ENCODE data around the gene SPATS2. TPM values are rescaled to one million over a fixed set of nuclear protein-coding genes. Genes with fewer than 3 reads are reported as not detected.

The SPATS2 gene
- total and polyA plus RNA-seq, 7 donors = 4.4 to 10.6 (median 9.1) TPM

GRCh38 chr12:49567302-49567610 lies 200.0 kb downstream of the SPATS2 start:
- no peaks in the 10 kb centered on the region for H3K9me3 ChIP-seq
- peak overlapping the region; percentile 99 for H3K4me3 ChIP-seq
- DNase-seq (no peak), ATAC-seq (peak in 3 of 4 donors; percentile 6 to 11 (median 11))
- H3K36me3 ChIP-seq (ENCODE audit: insufficient read depth in 1 of 2, low read depth in 1 of 2) = peaks cover 6 to 24% of the 10 kb centered on the region in 2 donors
- H3K27ac ChIP-seq = peak overlapping the region; percentile 97
- WGBS, 3 donors = 2 to 3% (median 3%) methylated on average over 11 of the region's 11 CpGs
- H3K4me1 ChIP-seq = peaks cover 42% of the 10 kb centered on the region
- intact Hi-C loops (cut with DNase I) = loop anchor here in 1 of 2 donors (5.0 kb wide), 1 partner anchor 55 kb away; the partner anchor contains the start of gene PRPF40B
- H3K27me3 ChIP-seq (ENCODE audit: insufficient read depth in 3 of 3, low read length in 2 of 3) = no peaks in the 10 kb centered on the region
- TF ChIP-seq CTCF (IDR thresholded peaks at IDR 0.05) = no peak

- 0 to 1% (median 0%) methylated on average over 52 to 54 of the region's 54 CpGs for WGBS, 3 donors
- Histone ChIP-seq H3K36me3 (ENCODE audit: insufficient read depth in 1 of 2, low read depth in 1 of 2) (peaks cover 6 to 18% of the 10 kb centered on the region in 2 donors), H3K27me3 (ENCODE audit: insufficient read depth in 3 of 3, low read length in 2 of 3) (no peaks in the 10 kb centered on the region), H3K9me3 (no peaks in the 10 kb centered on the region), H3K4me3 (peak within 1 kb of the TSS; percentile 99), H3K4me1 (peaks cover 42% of the 10 kb centered on the region), H3K27ac (peak within 1 kb of the TSS; percentile 97)
- DNase-seq (peak; percentile 86 to 91), ATAC-seq (peak; percentile 78 to 91 (median 82))
- no peak for TF ChIP-seq CTCF (IDR thresholded peaks at IDR 0.05)
- intact Hi-C loops (cut with DNase I) = loop anchor here in 1 of 2 donors (5.0 kb wide), 1 partner anchor 54 kb away; the partner anchor contains the start of gene PRPF40B
Measured at GRCh38 chr12:49567611-49568441, 200.6 kb downstream of the SPATS2 start, which contains the start of gene MCRS1. Gene MCRS1 (minus strand): TSS chr12:49568142. CDS start chr12:49566731, 1,411 bp downstream.

- intact Hi-C loops (cut with DNase I) = loop anchor here in 1 of 2 donors (5.0 kb wide), 1 partner anchor 54 kb away; the partner anchor contains the start of gene PRPF40B
- peaks cover 42% of the 10 kb centered on the region for H3K4me1 ChIP-seq
- no peak for DNase-seq
- 1 to 2% (median 1%) methylated on average over 19 of the region's 19 CpGs for WGBS, 3 donors
- H3K9me3 ChIP-seq = no peaks in the 10 kb centered on the region
- H3K27ac ChIP-seq = peak overlapping the region; percentile 97
- H3K27me3 ChIP-seq (ENCODE audit: insufficient read depth in 3 of 3, low read length in 2 of 3) = no peaks in the 10 kb centered on the region
- no peak for ATAC-seq
- TF ChIP-seq CTCF (IDR thresholded peaks at IDR 0.05) = no peak
- peaks cover 5 to 14% of the 10 kb centered on the region in 2 donors for H3K36me3 ChIP-seq (ENCODE audit: insufficient read depth in 1 of 2, low read depth in 1 of 2)
- peak overlapping the region; percentile 99 for H3K4me3 ChIP-seq
Measured at GRCh38 chr12:49568442-49569162, 201.3 kb downstream of the SPATS2 start.

Other genes starting within 250 kb of the SPATS2 start
- 100 to 1,000 TPM; 101 to 368 (median 242) TPM for gene TUBA1B, start 236.1 kb upstream of the SPATS2 start, total RNA-seq
- gene TUBA1B, start 236.1 kb upstream of the SPATS2 start, polyA plus RNA-seq = 1,000 to 10,000 TPM in 1 of 3 donors, 100 to 1,000 TPM in 2; 294 to 1,147 (median 389) TPM
- gene TUBA1A, start 178.4 kb upstream of the SPATS2 start, total RNA-seq = 10 to 100 TPM; 21.3 to 29.8 (median 29.0) TPM
- gene TUBA1A, start 178.4 kb upstream of the SPATS2 start, polyA plus RNA-seq = 10 to 100 TPM; 16.4 to 48.2 (median 29.9) TPM
- 100 to 1,000 TPM in 1 of 4 donors, 10 to 100 TPM in 3; 41.4 to 103 (median 48.2) TPM for gene TUBA1C, start 102.4 kb upstream of the SPATS2 start, total RNA-seq
- 100 to 1,000 TPM in 2 of 3 donors, 10 to 100 TPM in 1; 62.9 to 454 (median 129) TPM for gene TUBA1C, start 102.4 kb upstream of the SPATS2 start, polyA plus RNA-seq
- not detected for gene PRPH, start 72.3 kb upstream of the SPATS2 start, total RNA-seq
- under 1 TPM in 2 of 3 donors, not detected in 1; 0.06 to 0.20 TPM for gene PRPH, start 72.3 kb upstream of the SPATS2 start, polyA plus RNA-seq
- under 1 TPM in 2 of 4 donors, not detected in 2; 0.39 to 0.48 TPM for gene TROAP, start 44.2 kb upstream of the SPATS2 start, total RNA-seq
- gene TROAP, start 44.2 kb upstream of the SPATS2 start, polyA plus RNA-seq = under 1 TPM; 0.07 to 0.36 (median 0.26) TPM
- not detected for gene C1QL4, start 30.3 kb upstream of the SPATS2 start, total RNA-seq
- gene C1QL4, start 30.3 kb upstream of the SPATS2 start, polyA plus RNA-seq = not detected
- gene DNAJC22, start 20.6 kb upstream of the SPATS2 start, total RNA-seq = under 1 TPM in 1 of 4 donors, not detected in 3; 0.08 TPM
- under 1 TPM in 1 of 3 donors, not detected in 2; 0.03 TPM for gene DNAJC22, start 20.6 kb upstream of the SPATS2 start, polyA plus RNA-seq
- gene KCNH3, start 171.6 kb downstream of the SPATS2 start, total RNA-seq = under 1 TPM in 2 of 4 donors, not detected in 2; 0.04 to 0.32 TPM
- gene KCNH3, start 171.6 kb downstream of the SPATS2 start, polyA plus RNA-seq = under 1 TPM in 2 of 3 donors, not detected in 1; 0.04 to 0.07 TPM
- 10 to 100 TPM; 39.1 to 82.3 (median 55.1) TPM for gene MCRS1, start 200.7 kb downstream of the SPATS2 start, total RNA-seq
- gene MCRS1, start 200.7 kb downstream of the SPATS2 start, polyA plus RNA-seq = 10 to 100 TPM; 24.3 to 54.9 (median 31.9) TPM
- under 1 TPM; 0.44 to 0.63 (median 0.46) TPM for gene FAM186B, start 238.2 kb downstream of the SPATS2 start, total RNA-seq
- gene FAM186B, start 238.2 kb downstream of the SPATS2 start, polyA plus RNA-seq = under 1 TPM; 0.04 to 1.00 (median 0.23) TPM